GM10847 (cell line): Measurements from ENCODE around the gene MEF2D.

Experiments
- POLR2A ChIP-seq: IDR thresholded peaks from 2 replicates; pipeline ENCODE4 v1.6.1; 2011; ENCODE audit not compliant: insufficient read length; ENCODE audit errors: extremely low read depth

MEF2D gene

GRCh38 chr1:156487862-156488261 is 12.7 kb downstream of the MEF2D start:
- no peak for TF ChIP-seq POLR2A

- TF ChIP-seq POLR2A, result no peak
Observed at GRCh38 chr1:156486421-156487344, 13.9 kb downstream of the MEF2D start.

- TF ChIP-seq POLR2A, result no peak
Observed at GRCh38 chr1:156485984-156486383, 14.6 kb downstream of the MEF2D start.

- TF ChIP-seq POLR2A, result no peak
Observed at GRCh38 chr1:156484480-156485058, 16.0 kb downstream of the MEF2D start.

GRCh38 chr1:156483397-156483796 is 17.2 kb downstream of the MEF2D start:
- TF ChIP-seq POLR2A, result no peak

- TF ChIP-seq POLR2A, result no peak
Observed at GRCh38 chr1:156482276-156482675, 18.3 kb downstream of the MEF2D start.

GRCh38 chr1:156481527-156481926 is 19.0 kb downstream of the MEF2D start:
- TF ChIP-seq POLR2A, result no peak

- no peak for TF ChIP-seq POLR2A
Observed at GRCh38 chr1:156480411-156481192, 20.0 kb downstream of the MEF2D start.

GRCh38 chr1:156480016-156480370 is 20.6 kb downstream of the MEF2D start:
- no peak for TF ChIP-seq POLR2A

GRCh38 chr1:156479093-156480015 is 21.2 kb downstream of the MEF2D start:
- TF ChIP-seq POLR2A, result no peak

GRCh38 chr1:156478250-156478627 is 22.3 kb downstream of the MEF2D start:
- TF ChIP-seq POLR2A, result no peak

- TF ChIP-seq POLR2A, result no peak
Observed at GRCh38 chr1:156477526-156478249, 22.9 kb downstream of the MEF2D start.

GRCh38 chr1:156476501-156477298 is 23.9 kb downstream of the MEF2D start:
- no peak for TF ChIP-seq POLR2A
